ENCODE results near the gene TYK2. TPM values are rescaled to one million over a fixed set of nuclear protein-coding genes. Genes with fewer than 3 reads are reported as not detected.
"Not testable (repeated sequence)": the region's sequence is repeated elsewhere in the genome, so short reads cannot be mapped to it uniquely, and the experiment has no call there.

TYK2 gene
- total RNA-seq, 2 donors from 2014 or later: 57.3 to 59.3 TPM

GRCh38 chr19:10389863-10390262, 9.5 kb upstream of the TYK2 start:
- intact Hi-C loops (cut with DNase I): loop anchor here (1.0 to 5.0 kb wide), 3 partner anchors 121 to 458 kb away; no protein-coding TSS in a partner anchor
- ATAC-seq: peak in 1 of 2 donors; percentile 13

GRCh38 chr19:10388957-10389356, 8.6 kb upstream of the TYK2 start:
- ATAC-seq (peak; percentile 63 to 81), DNase-seq (peak; percentile 88)
- intact Hi-C loops (cut with DNase I): loop anchor here (1.0 to 5.0 kb wide), 3 partner anchors 120 to 457 kb away; no protein-coding TSS in a partner anchor

More at GRCh38 chr19:10389863-10390262, 9.5 kb upstream of the TYK2 start:
- DNase-seq: no peak

DNA sequence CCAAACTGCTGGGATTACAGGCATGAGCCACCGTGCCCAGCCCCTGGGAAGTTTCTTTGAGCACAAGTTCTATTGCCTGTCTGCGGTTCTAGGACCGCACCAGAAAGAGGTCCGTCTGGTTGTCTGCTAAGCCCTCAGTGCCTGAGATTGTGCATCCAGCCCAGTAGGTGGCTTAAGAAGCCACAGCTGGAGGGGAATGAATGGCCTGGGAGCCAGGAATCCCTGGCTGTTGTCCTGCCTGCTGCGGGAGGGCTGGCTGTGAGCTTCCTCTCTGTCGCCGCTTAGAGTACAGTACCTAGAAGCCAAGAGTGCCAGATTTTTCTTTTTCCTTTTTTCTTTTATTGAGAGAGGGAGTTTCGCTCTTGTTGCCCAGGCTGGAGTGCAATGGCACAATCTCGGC, 4.2 kb upstream of the TYK2 start:
- DNase-seq: no peak
- intact Hi-C loops (cut with DNase I): no loop called here
- no peak for ATAC-seq

DNA sequence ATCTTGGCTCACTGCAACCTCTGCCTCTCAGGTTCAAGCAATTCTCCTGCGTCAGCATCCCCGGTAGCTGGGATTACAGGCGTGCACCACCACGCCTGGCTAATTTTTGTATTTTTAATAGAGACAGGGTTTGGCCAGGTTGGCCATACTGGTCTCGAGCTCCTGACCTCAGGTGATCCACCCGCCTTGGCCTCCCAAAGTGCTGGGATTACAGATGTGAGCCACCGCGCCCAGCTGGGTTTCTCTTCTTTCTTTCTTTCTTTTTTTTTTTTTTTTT, 2.8 kb upstream of the TYK2 start:
- ATAC-seq; intact Hi-C loops (cut with DNase I); DNase-seq: not testable (repeated sequence)

DNA sequence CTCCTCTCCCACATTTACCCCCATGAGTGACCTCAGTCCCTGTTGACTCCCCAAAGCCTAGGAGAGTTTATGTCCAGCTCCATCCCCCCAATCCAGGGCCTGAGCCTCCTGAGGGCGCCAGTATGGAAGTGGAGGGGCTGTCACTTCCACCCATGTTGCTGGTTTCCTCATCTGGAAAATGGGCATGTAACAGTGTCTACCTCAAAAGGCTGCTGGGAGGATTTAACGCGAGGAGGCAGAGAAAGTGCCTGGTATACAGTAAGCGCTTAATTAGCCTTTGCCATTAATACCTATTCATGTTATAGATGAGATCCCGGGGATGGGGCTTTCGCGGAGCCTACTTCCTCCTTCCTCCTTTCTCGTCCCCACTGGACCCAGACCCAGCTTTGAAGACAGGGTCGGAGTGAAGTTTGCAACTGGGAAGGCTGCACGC, 476 bp downstream of the TYK2 start:
- intact Hi-C loops (cut with DNase I): loop anchor here in 1 of 2 donors (5.0 kb wide), 1 partner anchor 43 kb away; the partner anchor contains the start of gene ICAM3
- ATAC-seq: peak in 1 of 2 donors; percentile 1
- no peak for DNase-seq

DNA sequence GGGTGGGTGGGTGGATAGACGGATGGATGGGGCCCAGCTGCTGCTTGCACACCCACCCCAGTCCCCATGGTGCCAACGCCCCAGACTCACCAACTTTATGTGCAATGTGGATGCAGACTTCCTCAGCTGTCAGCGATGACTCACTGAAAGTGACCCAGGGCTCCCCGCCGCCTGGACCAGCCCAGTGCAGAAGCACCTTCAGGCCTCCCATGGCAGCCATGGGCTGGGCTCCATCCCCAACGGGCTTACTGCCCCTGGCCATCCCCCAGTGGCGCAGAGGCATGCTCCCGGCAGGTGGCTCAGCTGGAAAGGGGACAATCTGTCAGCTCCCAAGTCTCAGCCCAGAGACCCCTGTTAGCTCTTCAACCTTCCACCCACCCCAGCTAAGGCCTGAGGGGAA, 2.2 kb downstream of the TYK2 start:
- ATAC-seq (no peak), DNase-seq (no peak)
- intact Hi-C loops (cut with DNase I): loop anchor here in 1 of 2 donors (5.0 kb wide), 1 partner anchor 41 kb away; the partner anchor contains the start of gene ICAM3

GRCh38 chr19:10377140-10377640, 3.2 kb downstream of the TYK2 start:
- intact Hi-C loops (cut with DNase I): loop anchor here in 1 of 2 donors (5.0 kb wide), 1 partner anchor 40 kb away; the partner anchor contains the start of gene ICAM3
- not testable (repeated sequence) for DNase-seq, ATAC-seq

- no peak for DNase-seq
- intact Hi-C loops (cut with DNase I): loop anchor here in 1 of 2 donors (5.0 kb wide), 1 partner anchor 38 kb away; the partner anchor contains the start of gene ICAM3
Observed at GRCh38 chr19:10374931-10375330, 5.4 kb downstream of the TYK2 start.

GRCh38 chr19:10372690-10373089, 7.7 kb downstream of the TYK2 start:
- ATAC-seq (no peak), DNase-seq (no peak)
- intact Hi-C loops (cut with DNase I): no loop called here

More at GRCh38 chr19:10374931-10375330, 5.4 kb downstream of the TYK2 start:
- ATAC-seq: no peak

GRCh38 chr19:10368101-10368803, 12.1 kb downstream of the TYK2 start:
- no peak for ATAC-seq
- intact Hi-C loops (cut with DNase I): no loop called here

DNA sequence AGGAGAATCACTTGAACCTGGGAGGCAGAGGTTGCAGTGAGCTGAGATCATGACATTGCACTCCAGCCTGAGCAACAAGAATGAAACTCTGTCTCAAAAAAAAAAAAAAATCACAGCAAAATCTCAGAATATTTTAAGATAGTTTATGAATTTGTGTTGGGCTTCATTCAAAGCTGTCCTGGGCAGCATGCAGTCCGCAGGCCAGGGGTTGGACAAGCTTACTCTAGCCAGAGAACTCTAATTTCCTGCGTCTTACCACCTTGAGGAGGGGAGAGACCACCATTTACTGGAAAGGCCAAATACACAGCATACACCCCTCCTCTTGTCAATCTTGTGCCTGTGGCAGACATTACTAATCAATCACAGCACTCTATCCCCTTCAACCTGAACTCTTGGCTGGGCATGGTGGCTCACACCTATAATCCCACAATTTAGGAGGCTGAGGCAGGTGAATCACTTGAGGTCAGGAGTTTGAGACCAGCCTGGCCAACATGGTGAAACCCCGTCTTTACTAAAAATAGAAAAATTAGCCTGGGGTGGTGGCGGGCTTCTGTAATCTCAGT, 13.3 kb downstream of the TYK2 start:
- DNase-seq; intact Hi-C loops (cut with DNase I); ATAC-seq: not testable (repeated sequence)

More at GRCh38 chr19:10368101-10368803, 12.1 kb downstream of the TYK2 start:
- DNase-seq: no peak

DNA sequence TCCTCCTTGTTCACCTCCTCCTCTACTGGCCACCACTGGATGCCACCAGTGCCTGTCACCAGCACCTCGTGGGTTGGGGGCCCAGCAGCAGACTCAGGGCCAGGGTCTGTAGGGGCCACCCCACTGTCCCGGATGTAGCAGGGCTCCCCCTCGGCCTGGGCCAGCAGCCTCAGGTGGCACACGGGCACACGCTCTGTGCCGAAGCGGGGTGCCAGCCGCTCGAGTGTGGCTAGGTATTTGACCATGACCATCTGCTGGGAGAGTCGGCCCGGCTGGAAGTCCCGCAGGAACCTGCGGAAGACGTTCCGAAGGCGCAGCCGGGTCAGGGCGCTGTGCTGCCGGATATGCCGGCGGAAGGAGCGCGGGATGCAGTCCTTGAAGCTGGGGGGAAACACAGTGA, 14.9 kb downstream of the TYK2 start:
- ATAC-seq (no peak), DNase-seq (no peak)
- intact Hi-C loops (cut with DNase I): no loop called here

DNA sequence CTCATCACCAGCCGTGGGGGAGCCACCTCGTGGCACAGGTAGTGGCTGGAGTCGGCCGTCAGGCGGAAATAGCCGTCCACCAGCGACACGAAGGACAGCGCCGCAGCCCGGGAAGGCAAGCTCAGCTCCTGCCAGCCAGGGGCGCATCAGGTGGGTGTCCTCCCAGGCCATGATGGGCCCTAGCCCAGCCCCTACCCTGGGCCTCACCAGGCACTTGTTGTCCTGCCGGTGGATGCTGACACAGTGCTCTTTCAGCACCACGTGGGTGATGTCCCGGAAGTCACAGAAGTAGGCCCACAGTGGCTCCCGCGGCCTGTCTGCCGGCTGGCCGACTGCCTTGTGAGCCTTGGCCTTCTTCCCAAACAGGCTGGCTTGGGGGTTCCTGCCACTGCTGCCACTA, 15.7 kb downstream of the TYK2 start:
- ATAC-seq: peak in 1 of 2 donors; percentile 16
- intact Hi-C loops (cut with DNase I): no loop called here
- DNase-seq: no peak

DNA sequence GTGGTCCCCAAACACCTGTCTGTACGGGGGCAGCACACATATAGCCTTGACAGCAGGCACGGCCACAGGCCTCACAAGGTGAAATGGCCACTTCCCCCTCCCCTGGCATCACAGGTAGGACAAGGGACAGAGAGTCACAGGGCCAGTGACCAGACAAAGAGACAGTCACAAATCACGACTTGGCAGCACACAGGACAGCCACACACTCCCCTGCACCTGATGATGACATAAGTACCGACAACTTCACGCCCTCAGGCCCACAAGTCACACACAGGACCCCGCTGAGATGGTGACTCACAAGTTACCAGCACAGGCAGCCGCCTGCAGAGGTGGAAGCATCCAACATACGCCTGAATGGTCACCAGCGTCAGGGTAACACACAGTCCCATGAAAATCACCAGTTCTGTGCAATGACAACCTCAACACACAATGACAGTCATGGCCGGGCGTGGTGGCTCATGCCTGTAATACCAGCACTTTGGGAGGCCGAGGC, 16.5 kb downstream of the TYK2 start:
- ATAC-seq (no peak), DNase-seq (no peak)
- intact Hi-C loops (cut with DNase I): no loop called here

GRCh38 chr19:10362259-10362658, 18.1 kb downstream of the TYK2 start:
- intact Hi-C loops (cut with DNase I): no loop called here
- ATAC-seq (no peak), DNase-seq (no peak)

DNA sequence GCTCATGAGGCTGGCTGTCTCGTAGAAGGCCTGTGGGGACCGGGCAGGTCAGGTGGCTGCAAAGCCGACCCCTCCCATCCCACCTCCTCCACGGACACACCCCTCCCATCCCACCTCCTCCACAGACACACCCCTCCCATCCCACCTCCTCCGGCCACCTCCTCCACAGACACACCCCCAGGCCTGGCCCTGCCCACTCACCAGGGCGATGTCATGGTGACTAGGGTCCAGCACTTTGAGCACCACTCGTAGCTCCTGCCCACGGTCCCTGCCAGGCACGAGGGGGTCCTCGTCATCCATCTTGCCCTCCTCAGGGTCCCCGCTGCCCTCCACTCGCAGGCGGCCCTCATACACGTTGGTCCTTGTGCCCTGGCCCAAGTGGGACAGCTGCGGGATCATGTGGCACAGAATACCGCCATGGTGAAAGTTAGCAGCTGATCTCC, 18.8 kb downstream of the TYK2 start:
- no peak for DNase-seq
- no peak for ATAC-seq
- intact Hi-C loops (cut with DNase I): no loop called here

- intact Hi-C loops (cut with DNase I): no loop called here
- no peak for ATAC-seq
- DNase-seq: no peak
Observed at GRCh38 chr19:10356431-10356830, 23.9 kb downstream of the TYK2 start.

- intact Hi-C loops (cut with DNase I): no loop called here
- DNase-seq: peak; percentile 81
- peak; percentile 85 to 87 for ATAC-seq
Observed at GRCh38 chr19:10353793-10354391, 26.5 kb downstream of the TYK2 start.

DNA sequence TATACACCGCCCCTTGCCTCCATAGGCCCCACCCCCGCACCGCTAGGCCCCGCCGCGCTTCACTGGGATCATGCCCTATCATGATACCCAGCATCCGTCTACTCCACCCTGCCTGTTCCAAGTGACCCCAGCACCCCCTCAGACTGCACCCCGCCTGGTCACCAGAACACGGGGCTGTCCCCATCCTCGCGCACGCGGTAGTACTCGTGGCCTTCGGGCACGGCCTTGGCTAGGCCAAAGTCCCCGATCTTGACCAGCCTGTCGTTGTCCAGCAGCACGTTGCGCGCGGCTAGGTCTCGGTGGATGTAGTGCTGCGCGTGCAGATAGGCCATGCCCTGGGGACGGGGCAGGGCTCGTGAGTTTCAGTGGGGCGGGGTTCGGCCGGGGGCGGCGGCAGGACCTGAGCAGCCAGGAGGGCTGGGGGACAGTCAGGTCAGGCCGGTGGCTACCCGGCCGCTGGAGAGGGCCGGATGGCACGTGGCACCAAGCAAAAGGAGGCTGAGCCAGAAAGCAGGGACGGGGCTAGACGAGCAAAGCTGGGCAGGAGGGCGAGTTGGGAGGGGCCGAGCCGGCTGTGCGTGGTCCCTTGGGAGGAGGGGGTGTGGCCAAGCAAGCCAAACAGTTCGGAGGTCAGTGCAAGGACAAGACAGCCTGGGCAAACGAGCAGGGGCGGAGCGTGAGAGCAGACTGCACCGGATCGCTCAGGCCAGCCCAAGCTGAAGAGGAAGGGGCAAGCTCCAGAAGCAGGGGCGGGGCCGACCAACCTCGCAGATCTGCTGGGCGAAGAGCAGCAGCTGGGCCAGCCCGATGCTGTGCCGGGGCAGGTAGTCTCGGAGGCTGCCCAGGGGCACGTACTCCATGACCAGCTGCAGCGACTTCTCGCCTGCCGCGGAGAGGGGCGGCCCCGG, 27.4 kb downstream of the TYK2 start:
- ATAC-seq: peak; percentile 84 to 89
- intact Hi-C loops (cut with DNase I): no loop called here

More for the DNA sequence above, 27.4 kb downstream of the TYK2 start:
- peak; percentile 85 for DNase-seq
